Measurements from ENCODE around the gene ATP6V0D1.
"Not testable (repeated sequence)": the region's sequence is repeated elsewhere in the genome, so short reads cannot be mapped to it uniquely, and the experiment has no call there.

Gene ATP6V0D1

GRCh38 chr16:67490335-67491096 is 9.6 kb upstream of the ATP6V0D1 start:
- TF ChIP-seq, protein P1, sequence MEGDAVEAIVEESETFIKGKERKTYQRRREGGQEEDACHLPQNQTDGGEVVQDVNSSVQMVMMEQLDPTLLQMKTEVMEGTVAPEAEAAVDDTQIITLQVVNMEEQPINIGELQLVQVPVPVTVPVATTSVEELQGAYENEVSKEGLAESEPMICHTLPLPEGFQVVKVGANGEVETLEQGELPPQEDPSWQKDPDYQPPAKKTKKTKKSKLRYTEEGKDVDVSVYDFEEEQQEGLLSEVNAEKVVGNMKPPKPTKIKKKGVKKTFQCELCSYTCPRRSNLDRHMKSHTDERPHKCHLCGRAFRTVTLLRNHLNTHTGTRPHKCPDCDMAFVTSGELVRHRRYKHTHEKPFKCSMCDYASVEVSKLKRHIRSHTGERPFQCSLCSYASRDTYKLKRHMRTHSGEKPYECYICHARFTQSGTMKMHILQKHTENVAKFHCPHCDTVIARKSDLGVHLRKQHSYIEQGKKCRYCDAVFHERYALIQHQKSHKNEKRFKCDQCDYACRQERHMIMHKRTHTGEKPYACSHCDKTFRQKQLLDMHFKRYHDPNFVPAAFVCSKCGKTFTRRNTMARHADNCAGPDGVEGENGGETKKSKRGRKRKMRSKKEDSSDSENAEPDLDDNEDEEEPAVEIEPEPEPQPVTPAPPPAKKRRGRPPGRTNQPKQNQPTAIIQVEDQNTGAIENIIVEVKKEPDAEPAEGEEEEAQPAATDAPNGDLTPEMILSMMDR (conservative IDR thresholded peaks at IDR 0.05) = no peak
- H3K27ac ChIP-seq = no peak overlapping the region

- H3K27ac ChIP-seq = no peak overlapping the region
- TF ChIP-seq, protein P1 (conservative IDR thresholded peaks at IDR 0.05) = no peak
Measured at GRCh38 chr16:67489401-67490083, 8.6 kb upstream of the ATP6V0D1 start.

- H3K27ac ChIP-seq = not testable (repeated sequence)
Measured at GRCh38 chr16:67487561-67487960, 6.6 kb upstream of the ATP6V0D1 start.

DNA sequence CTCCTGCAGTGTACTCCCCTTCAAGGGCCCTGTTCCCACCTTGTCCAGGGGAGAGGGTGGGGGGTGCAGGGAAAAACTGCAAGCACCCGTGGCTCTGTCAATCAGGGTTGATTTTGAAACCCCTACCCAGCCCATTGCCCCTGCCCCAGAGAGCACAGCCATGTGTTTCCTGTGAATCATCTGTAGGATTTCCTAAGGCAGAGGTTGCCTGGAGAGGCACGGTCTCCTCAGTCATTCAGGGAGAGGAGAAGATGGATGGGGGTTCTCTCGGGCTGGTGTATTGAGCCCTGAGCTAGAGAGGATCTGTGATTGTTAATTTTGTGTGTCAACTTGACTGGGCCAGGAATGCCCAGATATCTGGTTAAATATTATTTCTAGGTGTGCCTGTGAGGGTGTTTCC is 5.8 kb upstream of the ATP6V0D1 start:
- TF ChIP-seq, protein P1 (conservative IDR thresholded peaks at IDR 0.05) = no peak
- H3K27ac ChIP-seq = no peak overlapping the region

- TF ChIP-seq, protein P1 (conservative IDR thresholded peaks at IDR 0.05) = no peak
- no peak overlapping the region for H3K27ac ChIP-seq
Measured at GRCh38 chr16:67483731-67484525, 3.0 kb upstream of the ATP6V0D1 start.

GRCh38 chr16:67483150-67483549 is 2.2 kb upstream of the ATP6V0D1 start, which contains the start of gene AGRP:
AGRP (minus strand) TSS chr16:67483547; CDS start chr16:67483398, 149 bp downstream.
- TF ChIP-seq, protein P1 (conservative IDR thresholded peaks at IDR 0.05) = no peak
- no peak within 1 kb of the TSS; the same call in 1 of the 2 replicates for H3K27ac ChIP-seq

- TF ChIP-seq, protein P1 (conservative IDR thresholded peaks at IDR 0.05) = no peak
- H3K27ac ChIP-seq = peak overlapping the region; percentile 77; the same call in 1 of the 2 replicates
Measured at GRCh38 chr16:67482233-67482924, 1.4 kb upstream of the ATP6V0D1 start.
